ENCODE results near the gene SPATA21.

DNA sequence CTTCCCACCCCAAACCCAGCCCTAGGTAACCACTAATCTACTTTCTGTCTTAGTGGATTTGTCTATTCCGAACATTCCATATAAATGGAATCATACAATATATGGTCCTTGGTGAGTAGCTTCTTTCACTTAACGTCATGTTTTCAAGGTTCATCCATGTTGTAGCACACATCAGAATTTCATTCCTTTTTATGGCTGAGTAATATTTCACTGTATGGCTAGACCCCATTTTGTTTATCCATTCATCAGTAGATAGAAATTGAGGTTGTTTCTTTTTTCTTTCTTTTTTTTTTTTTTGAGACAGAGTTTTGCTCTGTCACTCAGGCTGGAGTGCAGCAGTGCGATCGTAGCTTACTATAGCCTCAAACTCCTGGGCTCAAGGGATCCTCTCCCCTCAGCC lies 3.2 kb downstream of the SPATA21 start:
- TF ChIP-seq, protein P1, sequence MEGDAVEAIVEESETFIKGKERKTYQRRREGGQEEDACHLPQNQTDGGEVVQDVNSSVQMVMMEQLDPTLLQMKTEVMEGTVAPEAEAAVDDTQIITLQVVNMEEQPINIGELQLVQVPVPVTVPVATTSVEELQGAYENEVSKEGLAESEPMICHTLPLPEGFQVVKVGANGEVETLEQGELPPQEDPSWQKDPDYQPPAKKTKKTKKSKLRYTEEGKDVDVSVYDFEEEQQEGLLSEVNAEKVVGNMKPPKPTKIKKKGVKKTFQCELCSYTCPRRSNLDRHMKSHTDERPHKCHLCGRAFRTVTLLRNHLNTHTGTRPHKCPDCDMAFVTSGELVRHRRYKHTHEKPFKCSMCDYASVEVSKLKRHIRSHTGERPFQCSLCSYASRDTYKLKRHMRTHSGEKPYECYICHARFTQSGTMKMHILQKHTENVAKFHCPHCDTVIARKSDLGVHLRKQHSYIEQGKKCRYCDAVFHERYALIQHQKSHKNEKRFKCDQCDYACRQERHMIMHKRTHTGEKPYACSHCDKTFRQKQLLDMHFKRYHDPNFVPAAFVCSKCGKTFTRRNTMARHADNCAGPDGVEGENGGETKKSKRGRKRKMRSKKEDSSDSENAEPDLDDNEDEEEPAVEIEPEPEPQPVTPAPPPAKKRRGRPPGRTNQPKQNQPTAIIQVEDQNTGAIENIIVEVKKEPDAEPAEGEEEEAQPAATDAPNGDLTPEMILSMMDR (IDR thresholded peaks at IDR 0.05), result no peak
- no peak for TF ChIP-seq ZFX (IDR thresholded peaks at IDR 0.05; ENCODE audit: borderline replicate concordance)

Data from 22Rv1 (cell line).